22Rv1 (cell line): Measurements from ENCODE around the gene KRT37.

Source experiments
- H3K27ac ChIP-seq: fragments of 450-650 bp; 2 replicates; pipeline ENCODE4 v1.5.1; 2017
- ZFX ChIP-seq: fragments of 450-650 bp; IDR thresholded peaks from 2 replicates; pipeline ENCODE4 v1.6.1; 2017; ENCODE audit warnings: antibody characterized with exemption, borderline replicate concordance
- TF ChIP-seq, protein P1 (sequence below): fragments of 450-650 bp; IDR thresholded peaks from 2 replicates; pipeline ENCODE4 v1.5.1; 2017; ENCODE audit warnings: mild to moderate bottlenecking

The KRT37 gene

DNA sequence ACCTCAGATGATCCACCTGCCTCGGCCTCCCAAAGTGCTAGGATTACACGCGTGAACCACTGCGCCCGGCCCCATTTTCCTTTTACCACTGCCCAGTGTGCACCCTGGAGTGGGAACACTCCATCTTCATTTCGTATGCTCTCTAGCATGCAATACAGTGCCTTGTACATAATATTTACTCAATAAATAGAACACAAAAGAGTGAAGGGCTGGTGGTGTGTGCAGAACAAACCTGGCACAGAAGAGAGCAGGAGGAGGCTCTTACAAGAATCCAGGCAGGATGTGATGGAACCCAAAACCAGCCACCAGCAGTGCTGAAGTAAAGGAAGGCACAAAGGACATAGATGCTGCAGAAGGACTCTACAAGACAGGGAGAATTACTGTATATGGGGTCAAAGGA lies 7.3 kb downstream of the KRT37 start:
- TF ChIP-seq ZFX, result no peak
- H3K27ac ChIP-seq, result no peak overlapping the region

DNA sequence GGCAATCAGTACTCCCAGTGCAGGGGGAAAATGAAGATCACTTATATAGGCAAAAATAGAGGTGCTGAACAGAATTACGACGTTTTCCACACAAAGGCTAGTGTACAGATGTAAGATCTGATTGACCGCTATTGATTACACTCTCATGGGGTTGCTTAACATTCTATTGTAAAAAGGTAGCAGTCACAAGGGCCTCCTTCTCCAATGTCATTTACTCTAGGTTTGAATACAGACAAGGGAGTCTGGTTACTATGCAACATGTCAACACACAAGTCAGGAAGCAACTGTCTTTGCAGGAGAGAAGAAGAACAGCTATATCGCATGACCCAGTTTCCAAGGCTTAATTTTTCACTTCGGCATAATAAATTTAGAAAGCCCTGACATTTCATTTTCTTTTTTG lies 7.9 kb downstream of the KRT37 start:
- H3K27ac ChIP-seq, result no peak overlapping the region
- TF ChIP-seq, protein P1, sequence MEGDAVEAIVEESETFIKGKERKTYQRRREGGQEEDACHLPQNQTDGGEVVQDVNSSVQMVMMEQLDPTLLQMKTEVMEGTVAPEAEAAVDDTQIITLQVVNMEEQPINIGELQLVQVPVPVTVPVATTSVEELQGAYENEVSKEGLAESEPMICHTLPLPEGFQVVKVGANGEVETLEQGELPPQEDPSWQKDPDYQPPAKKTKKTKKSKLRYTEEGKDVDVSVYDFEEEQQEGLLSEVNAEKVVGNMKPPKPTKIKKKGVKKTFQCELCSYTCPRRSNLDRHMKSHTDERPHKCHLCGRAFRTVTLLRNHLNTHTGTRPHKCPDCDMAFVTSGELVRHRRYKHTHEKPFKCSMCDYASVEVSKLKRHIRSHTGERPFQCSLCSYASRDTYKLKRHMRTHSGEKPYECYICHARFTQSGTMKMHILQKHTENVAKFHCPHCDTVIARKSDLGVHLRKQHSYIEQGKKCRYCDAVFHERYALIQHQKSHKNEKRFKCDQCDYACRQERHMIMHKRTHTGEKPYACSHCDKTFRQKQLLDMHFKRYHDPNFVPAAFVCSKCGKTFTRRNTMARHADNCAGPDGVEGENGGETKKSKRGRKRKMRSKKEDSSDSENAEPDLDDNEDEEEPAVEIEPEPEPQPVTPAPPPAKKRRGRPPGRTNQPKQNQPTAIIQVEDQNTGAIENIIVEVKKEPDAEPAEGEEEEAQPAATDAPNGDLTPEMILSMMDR, result no peak
- no peak for TF ChIP-seq ZFX

DNA sequence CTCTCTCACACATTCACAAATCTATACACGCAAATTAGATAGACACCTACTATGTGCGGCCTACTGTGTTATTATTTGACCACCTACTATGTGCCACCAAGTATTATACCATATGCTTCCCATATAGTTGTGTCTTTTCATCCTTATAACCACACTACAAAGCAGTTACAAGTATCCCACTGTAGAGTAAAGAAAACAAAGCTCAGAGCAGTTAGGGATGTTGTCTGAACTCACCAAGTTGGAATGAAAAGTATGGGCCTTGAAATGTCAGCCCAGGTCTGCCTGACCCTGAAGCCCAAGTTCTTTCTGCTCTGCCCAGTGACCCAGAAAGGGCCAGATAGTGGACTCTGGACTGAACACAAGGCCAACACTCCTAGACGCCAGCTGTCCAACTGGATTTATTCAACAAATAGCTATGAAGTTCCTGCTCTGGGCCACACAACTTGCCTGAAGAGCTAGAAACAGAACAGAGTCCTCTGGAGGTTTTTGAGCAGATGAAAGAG lies 8.5 kb downstream of the KRT37 start:
- TF ChIP-seq ZFX, result no peak
- TF ChIP-seq, protein P1, result no peak
- no peak overlapping the region for H3K27ac ChIP-seq

DNA sequence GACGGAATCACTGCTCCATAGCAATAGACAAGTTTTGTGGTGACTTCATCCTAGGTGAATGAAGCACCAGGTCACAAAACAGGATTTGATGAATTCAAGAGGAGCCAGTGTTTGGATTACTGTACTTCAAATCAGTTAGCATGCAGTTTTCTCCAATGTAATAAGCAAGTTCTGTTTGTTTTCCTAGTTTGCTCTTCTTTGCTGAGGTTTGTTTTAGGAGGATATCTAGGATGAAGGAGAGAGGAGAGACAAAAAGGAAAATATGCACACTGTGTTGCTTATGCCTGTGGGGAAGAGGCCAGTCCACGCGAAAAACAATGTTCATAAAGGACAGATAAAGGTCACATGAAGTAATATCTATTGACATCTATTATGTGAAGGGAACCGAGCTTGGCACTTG lies 9.0 kb downstream of the KRT37 start:
- TF ChIP-seq, protein P1, result no peak
- TF ChIP-seq ZFX, result no peak
- H3K27ac ChIP-seq, result no peak overlapping the region

DNA sequence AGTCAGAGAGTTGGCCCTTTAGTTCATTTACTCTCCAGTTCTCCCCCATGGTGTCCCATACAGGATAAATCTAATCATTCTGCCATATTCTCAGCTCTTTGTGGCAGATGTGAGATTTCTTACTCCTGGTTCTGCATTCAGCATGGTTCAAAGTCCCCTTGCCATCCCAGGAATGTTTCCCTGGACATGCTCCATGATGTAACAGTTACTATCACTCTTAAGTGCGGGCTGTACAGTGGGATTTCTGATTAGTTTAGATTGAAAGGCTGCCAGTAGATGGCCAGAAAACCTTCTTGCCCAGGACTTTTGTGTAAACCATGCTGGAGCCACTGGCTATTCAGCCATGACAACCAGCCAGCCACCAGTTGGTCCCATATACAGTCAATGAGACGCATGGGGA lies 10.4 kb downstream of the KRT37 start:
- no peak overlapping the region for H3K27ac ChIP-seq
- TF ChIP-seq, protein P1, result no peak
- no peak for TF ChIP-seq ZFX

DNA sequence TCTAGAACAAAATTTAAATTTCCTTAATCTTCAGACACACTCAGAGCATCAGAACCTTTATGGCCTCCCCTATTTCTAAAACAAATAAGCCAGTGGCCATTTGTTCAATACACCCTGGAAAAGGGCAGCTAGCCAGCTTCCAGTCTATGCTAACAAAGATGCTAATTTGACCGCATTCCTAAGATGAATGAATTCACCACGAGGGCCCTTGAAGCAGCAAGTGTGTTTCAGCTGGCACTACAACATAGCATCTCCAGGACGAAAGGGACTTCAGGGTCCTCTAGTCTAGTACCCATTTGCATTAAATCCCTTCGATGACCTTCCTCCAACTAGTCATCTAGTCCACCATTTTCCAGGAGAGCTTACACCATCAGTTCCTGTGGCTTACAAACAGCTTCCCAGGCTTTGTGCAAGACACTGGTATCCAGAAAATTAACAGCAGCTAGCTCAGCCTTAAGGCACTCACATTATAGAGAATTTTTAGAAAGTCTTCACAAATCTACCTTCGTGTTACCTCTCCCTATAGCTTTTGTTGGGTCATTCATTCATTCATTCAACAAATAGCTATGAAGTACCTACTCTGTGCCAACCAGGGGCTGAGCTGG lies 10.9 kb downstream of the KRT37 start:
- TF ChIP-seq, protein P1, result no peak
- TF ChIP-seq ZFX, result no peak
- H3K27ac ChIP-seq, result no peak overlapping the region

DNA sequence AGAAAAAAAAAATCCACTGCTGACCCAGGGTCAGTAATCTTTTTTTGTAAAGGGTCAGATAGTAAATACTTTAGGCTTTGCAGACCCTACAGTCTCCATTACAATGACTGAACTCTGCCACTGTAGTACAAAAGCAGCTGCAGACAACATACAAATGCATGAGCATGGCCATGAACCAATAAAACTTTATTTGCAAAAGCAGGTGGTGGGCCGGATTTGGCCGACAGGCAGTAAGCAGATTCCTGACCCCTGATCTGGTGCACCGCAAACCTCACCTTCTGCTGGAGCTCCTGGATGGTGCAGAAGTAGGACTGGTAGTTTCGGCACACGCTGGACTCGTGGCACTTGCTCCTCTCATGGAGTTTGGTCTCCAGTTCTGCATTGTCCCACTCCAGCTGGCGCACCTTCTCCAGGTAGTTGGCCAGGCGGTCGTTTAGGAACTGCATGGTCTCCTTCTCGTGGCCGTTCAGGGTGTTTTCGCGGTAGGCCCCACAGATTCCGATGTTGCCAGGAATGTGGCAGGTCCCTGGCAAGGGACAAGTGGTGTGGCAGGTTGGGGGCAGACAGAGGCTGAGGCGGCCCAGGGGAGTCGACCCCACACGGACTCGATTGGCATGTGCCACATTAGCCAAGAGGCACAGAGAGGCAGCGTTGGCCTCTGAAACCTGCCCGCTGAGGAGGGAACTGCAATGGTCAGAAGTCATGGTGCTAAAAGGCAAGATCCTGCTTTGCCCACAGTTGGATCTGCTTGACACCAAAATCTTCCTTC lies 13.1 kb downstream of the KRT37 start:
- no peak for TF ChIP-seq ZFX
- TF ChIP-seq, protein P1, result no peak
- H3K27ac ChIP-seq, result no peak overlapping the region
